GM12878 (cell line): Measurements from ENCODE around the gene CCDC24. TPM values are rescaled to one million over a fixed set of nuclear protein-coding genes. Genes with fewer than 3 reads are reported as not detected.

Experiments
- ATF7 ChIP-seq: fragments of 450-650 bp; IDR thresholded peaks from 2 replicates; pipeline ENCODE4 v1.6.1; 2016; ENCODE audit warnings: low read depth, mild to moderate bottlenecking
- BRCA1 ChIP-seq: IDR thresholded peaks from 2 replicates; pipeline ENCODE4 v1.6.1; 2011; ENCODE audit warnings: low read depth, low read length, improper control_type of control experiment
- CBFB ChIP-seq: IDR thresholded peaks from 2 replicates; pipeline ENCODE4 v1.6.1; 2016; ENCODE audit warnings: antibody characterized with exemption, low read depth
- CBX3 ChIP-seq: fragments of 200-600 bp; sonication (generic); IDR thresholded peaks from 2 replicates; pipeline ENCODE4 v1.6.1; 2016; ENCODE audit warnings: low read depth, borderline replicate concordance
- CEBPB ChIP-seq, 2 experiments: fragments of 150-350 bp in 1 of 2; IDR thresholded peaks; 2 replicates each; pipeline ENCODE4 v1.6.1; 2012 to 2014; ENCODE audit warnings: low read depth in 2 of 2, low read length in 2 of 2, borderline replicate concordance in 1 of 2, inconsistent platforms in 1 of 2
- DPF2 ChIP-seq: fragments of 450-650 bp; IDR thresholded peaks from 2 replicates; pipeline ENCODE4 v1.6.1; 2017; ENCODE audit warnings: mild to moderate bottlenecking
- HDAC6 ChIP-seq: fragments of 200-600 bp; sonication (generic); IDR thresholded peaks from one replicate; pipeline ENCODE4 v1.8.0; 2017; ENCODE audit warnings: antibody characterized with exemption; ENCODE audit not compliant: unreplicated experiment
- IKZF1 ChIP-seq: fragments of 450-650 bp; conservative IDR thresholded peaks from 2 replicates; pipeline ENCODE4 v1.6.1; 2017; ENCODE audit warnings: antibody characterized with exemption, mild to moderate bottlenecking
- IRF4 ChIP-seq: IDR thresholded peaks from 2 replicates; pipeline ENCODE4 v1.6.1; 2011; ENCODE audit warnings: low read depth, low read length
- LARP7 ChIP-seq: fragments of 450-650 bp; IDR thresholded peaks from 2 replicates; pipeline ENCODE4 v1.6.1; 2017; ENCODE audit warnings: mild to moderate bottlenecking
- MEF2A ChIP-seq: IDR thresholded peaks from 2 replicates; pipeline ENCODE4 v1.6.1; 2011; ENCODE audit warnings: low read depth, mild to moderate bottlenecking, low read length, moderate library complexity; ENCODE audit not compliant: insufficient read depth
- NR2C1 ChIP-seq: fragments of 450-650 bp; IDR thresholded peaks from 2 replicates; pipeline ENCODE4 v1.6.1; 2017; ENCODE audit warnings: antibody characterized with exemption, mild to moderate bottlenecking, moderate library complexity
- PML ChIP-seq: IDR thresholded peaks from 2 replicates; pipeline ENCODE4 v1.6.1; 2012; ENCODE audit warnings: low read length, inconsistent platforms
- RBBP5 ChIP-seq: fragments of 200-600 bp; sonication (generic); conservative IDR thresholded peaks from 2 replicates; pipeline ENCODE4 v1.6.1; 2016
- RUNX3 ChIP-seq: IDR thresholded peaks from 2 replicates; pipeline ENCODE4 v1.6.1; 2012; ENCODE audit warnings: low read length, inconsistent platforms
- SIX5 ChIP-seq: IDR thresholded peaks from 2 replicates; pipeline ENCODE4 v1.6.1; 2011; ENCODE audit warnings: mild to moderate bottlenecking, low read depth, low read length, moderate library complexity; ENCODE audit not compliant: severe bottlenecking
- SMAD5 ChIP-seq: IDR thresholded peaks from 2 replicates; pipeline ENCODE4 v1.6.1; 2016; ENCODE audit warnings: antibody characterized with exemption, low read depth
- SMC3 ChIP-seq: IDR thresholded peaks from 2 replicates; pipeline ENCODE4 v1.6.1; 2011; ENCODE audit warnings: low read length, improper control_type of control experiment, borderline replicate concordance
- TCF7 ChIP-seq: IDR thresholded peaks from 2 replicates; pipeline ENCODE4 v1.6.1; 2014; ENCODE audit warnings: antibody characterized with exemption, borderline replicate concordance
- WRNIP1 ChIP-seq: IDR thresholded peaks from 2 replicates; pipeline ENCODE4 v1.6.1; 2011; ENCODE audit warnings: low read depth, low read length, improper control_type of control experiment, borderline replicate concordance
- YBX1 ChIP-seq: fragments of 450-650 bp; IDR thresholded peaks from 2 replicates; pipeline ENCODE4 v1.6.1; 2016; ENCODE audit warnings: antibody characterized with exemption
- ZNF207 ChIP-seq: fragments of 450-650 bp; IDR thresholded peaks from 2 replicates; pipeline ENCODE4 v1.6.1; 2014; ENCODE audit warnings: antibody characterized with exemption, mild to moderate bottlenecking, borderline replicate concordance
- ZNF384 ChIP-seq: IDR thresholded peaks from 2 replicates; pipeline ENCODE4 v1.6.1; 2012; ENCODE audit warnings: low read depth, mild to moderate bottlenecking, low read length, improper control_type of control experiment, borderline replicate concordance
- ZSCAN29 ChIP-seq: fragments of 450-650 bp; IDR thresholded peaks from 2 replicates; pipeline ENCODE4 v1.6.1; 2017; ENCODE audit warnings: mild to moderate bottlenecking, moderate library complexity
- polyA plus RNA-seq, 11 experiments: library from polyadenylated mRNA; depleted of rRNA in 4 of 11; unstranded in 6 of 11; stranded (reverse) in 5 of 11; fragments of >200 nt; fragmentation: Nextera tagmentation in 4 of 11; fragmentation: Illumina TruSeq in 1 of 11; extraction: Ambion mirVana in 4 of 11; extraction: Trizol in 1 of 11; gene quantifications; 1 replicate in 1 of 11; 2 replicates in 10 of 11; pipeline versions ENCODE4 v1.2.1 to v1.2.3, GENCODE V29; 2011 to 2016; ENCODE audit warnings: inconsistent platforms in 2 of 11, missing spikeins in 2 of 11, low read depth in 1 of 11
- total RNA-seq, 4 experiments: library from RNA; depleted of rRNA in 3 of 4; stranded (reverse); fragments of >200 nt in 3 of 4; fragmentation: Illumina TruSeq in 1 of 4; extraction: Trizol in 1 of 4; gene quantifications; 2 replicates each; pipeline versions ENCODE4 v1.2.1 to v1.2.3, GENCODE V29; 2013 to 2021
- TF ChIP-seq, protein P1 (sequence below): fragments of 450-650 bp; formaldehyde crosslinking; IDR thresholded peaks from 2 replicates; pipeline ENCODE4 v1.4.0; 2020; ENCODE audit warnings: mild to moderate bottlenecking, moderate library complexity
- TF ChIP-seq, protein P2 (sequence below): IDR thresholded peaks from 2 replicates; pipeline ENCODE4 v1.6.1; 2011; ENCODE audit warnings: mild to moderate bottlenecking, low read depth, low read length, moderate library complexity; ENCODE audit not compliant: insufficient replicate concordance
- TF ChIP-seq, protein P3 (sequence below): IDR thresholded peaks from 2 replicates; pipeline ENCODE4 v1.6.1; 2012; ENCODE audit warnings: low read depth, low read length, improper control_type of control experiment
- TF ChIP-seq, protein P4 (sequence below): fragments of 450-650 bp; IDR thresholded peaks from 2 replicates; pipeline ENCODE4 v1.6.1; 2016; ENCODE audit warnings: mild to moderate bottlenecking

CCDC24 gene
- total and polyA plus RNA-seq, 10 of the 15 experiments (the other 5 are each of a cell fraction or from before 2014, with no cell fraction given), result 0.18 to 3.1 (median 1.6) TPM; not detected in 1

- TF ChIP-seq ZNF207 (no peak; the same call in 1 of the 2 replicates), YBX1 (no peak), RUNX3 (peak; percentile 94), IRF4 (no peak), IKZF1 (peak; percentile 94), HDAC6 (no peak), CBFB (peak; percentile 87), RBBP5 (no peak), CBX3 (no peak), NR2C1 (peak; percentile 78), ATF7 (no peak), ZNF384 (no peak), SIX5 (peak; percentile 86), TCF7 (no peak), ZSCAN29 (no peak), DPF2 (peak; percentile 68; the same call in 1 of the 2 replicates), SMC3 (no peak), BRCA1 (no peak), CEBPB (IDR thresholded peaks at IDR 0.05; ENCODE audit: borderline replicate concordance in 1 of 2, low read depth in 2 of 2, low read length in 2 of 2) (no peak), MEF2A (no peak), LARP7 (peak; percentile 83), WRNIP1 (no peak), SMAD5 (peak; percentile 70; the same call in 1 of the 2 replicates), PML (no peak)
- TF ChIP-seq, protein P1, sequence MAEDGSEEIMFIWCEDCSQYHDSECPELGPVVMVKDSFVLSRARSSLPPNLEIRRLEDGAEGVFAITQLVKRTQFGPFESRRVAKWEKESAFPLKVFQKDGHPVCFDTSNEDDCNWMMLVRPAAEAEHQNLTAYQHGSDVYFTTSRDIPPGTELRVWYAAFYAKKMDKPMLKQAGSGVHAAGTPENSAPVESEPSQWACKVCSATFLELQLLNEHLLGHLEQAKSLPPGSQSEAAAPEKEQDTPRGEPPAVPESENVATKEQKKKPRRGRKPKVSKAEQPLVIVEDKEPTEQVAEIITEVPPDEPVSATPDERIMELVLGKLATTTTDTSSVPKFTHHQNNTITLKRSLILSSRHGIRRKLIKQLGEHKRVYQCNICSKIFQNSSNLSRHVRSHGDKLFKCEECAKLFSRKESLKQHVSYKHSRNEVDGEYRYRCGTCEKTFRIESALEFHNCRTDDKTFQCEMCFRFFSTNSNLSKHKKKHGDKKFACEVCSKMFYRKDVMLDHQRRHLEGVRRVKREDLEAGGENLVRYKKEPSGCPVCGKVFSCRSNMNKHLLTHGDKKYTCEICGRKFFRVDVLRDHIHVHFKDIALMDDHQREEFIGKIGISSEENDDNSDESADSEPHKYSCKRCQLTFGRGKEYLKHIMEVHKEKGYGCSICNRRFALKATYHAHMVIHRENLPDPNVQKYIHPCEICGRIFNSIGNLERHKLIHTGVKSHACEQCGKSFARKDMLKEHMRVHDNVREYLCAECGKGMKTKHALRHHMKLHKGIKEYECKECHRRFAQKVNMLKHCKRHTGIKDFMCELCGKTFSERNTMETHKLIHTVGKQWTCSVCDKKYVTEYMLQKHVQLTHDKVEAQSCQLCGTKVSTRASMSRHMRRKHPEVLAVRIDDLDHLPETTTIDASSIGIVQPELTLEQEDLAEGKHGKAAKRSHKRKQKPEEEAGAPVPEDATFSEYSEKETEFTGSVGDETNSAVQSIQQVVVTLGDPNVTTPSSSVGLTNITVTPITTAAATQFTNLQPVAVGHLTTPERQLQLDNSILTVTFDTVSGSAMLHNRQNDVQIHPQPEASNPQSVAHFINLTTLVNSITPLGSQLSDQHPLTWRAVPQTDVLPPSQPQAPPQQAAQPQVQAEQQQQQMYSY (CRISPR knock-in tag), result peak; percentile 62
- TF ChIP-seq, protein P2, sequence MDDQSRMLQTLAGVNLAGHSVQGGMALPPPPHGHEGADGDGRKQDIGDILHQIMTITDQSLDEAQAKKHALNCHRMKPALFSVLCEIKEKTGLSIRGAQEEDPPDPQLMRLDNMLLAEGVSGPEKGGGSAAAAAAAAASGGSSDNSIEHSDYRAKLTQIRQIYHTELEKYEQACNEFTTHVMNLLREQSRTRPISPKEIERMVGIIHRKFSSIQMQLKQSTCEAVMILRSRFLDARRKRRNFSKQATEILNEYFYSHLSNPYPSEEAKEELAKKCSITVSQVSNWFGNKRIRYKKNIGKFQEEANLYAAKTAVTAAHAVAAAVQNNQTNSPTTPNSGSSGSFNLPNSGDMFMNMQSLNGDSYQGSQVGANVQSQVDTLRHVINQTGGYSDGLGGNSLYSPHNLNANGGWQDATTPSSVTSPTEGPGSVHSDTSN, result no peak
- TF ChIP-seq, protein P3, sequence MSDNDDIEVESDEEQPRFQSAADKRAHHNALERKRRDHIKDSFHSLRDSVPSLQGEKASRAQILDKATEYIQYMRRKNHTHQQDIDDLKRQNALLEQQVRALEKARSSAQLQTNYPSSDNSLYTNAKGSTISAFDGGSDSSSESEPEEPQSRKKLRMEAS, result peak; percentile 97
- TF ChIP-seq, protein P4, sequence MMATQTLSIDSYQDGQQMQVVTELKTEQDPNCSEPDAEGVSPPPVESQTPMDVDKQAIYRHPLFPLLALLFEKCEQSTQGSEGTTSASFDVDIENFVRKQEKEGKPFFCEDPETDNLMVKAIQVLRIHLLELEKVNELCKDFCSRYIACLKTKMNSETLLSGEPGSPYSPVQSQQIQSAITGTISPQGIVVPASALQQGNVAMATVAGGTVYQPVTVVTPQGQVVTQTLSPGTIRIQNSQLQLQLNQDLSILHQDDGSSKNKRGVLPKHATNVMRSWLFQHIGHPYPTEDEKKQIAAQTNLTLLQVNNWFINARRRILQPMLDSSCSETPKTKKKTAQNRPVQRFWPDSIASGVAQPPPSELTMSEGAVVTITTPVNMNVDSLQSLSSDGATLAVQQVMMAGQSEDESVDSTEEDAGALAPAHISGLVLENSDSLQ, result peak; percentile 64
These were observed 16.8 kb upstream of the CCDC24 start, which contains the start of gene ATP6V0B (continued) for GRCh38 chr1:43974443-43975248.
